GM18508 (cell line): Measurements from ENCODE around the gene PKP3.
"Not testable (repeated sequence)": the region's sequence is repeated elsewhere in the genome, so short reads cannot be mapped to it uniquely, and the experiment has no call there.

ENCODE experiments used
- ATAC-seq: cut with Tn5 transposase; IDR thresholded peaks from one replicate; pipeline ENCODE4 v1.9.1; 2021; ENCODE audit warnings: moderate number of reproducible peaks; ENCODE audit not compliant: insufficient read depth, unreplicated experiment

Gene PKP3

GRCh38 chr11:362642-363442 is 31.2 kb upstream of the PKP3 start:
- ATAC-seq, result no peak

- not testable (repeated sequence) for ATAC-seq
Observed at GRCh38 chr11:363443-363805, 30.6 kb upstream of the PKP3 start.

DNA sequence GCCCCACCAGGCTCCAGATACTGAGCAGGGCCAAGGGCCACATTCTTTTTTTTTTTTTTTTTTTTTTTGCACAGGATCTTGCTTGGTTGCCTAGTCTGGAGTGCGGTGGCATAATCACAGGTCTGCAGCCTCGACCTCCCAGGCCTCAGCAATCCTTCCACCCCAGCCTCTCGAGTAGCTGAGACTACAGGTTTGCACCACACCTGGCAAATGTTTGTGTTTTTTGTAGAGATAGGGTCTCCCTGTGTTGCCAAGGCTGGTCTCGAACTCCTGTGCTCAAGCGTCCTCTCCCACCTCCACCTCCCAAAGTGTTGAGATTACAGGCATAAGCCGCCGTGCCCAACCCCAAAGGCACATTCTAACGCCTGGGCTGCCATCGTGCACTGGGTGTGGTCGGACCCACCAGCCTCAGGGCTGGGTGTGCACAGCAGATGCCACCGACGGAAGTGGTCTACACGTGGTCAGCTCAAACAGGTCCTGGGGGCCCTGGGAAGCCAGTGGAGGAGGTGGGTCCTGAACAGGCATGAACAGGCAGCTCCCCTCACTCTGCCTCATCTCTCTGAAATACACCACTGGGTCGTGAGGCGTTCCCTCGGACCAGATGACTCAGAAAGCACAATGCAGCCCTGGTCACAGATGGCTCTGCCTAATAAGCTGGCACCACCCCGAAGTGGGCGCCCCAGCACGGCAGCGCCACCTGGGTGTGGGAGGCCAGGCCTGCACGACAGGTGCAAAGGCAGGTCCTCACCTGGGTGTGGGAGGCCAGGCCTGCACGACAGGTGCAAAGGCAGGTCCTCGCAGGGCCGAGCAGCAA is 29.9 kb upstream of the PKP3 start:
- no peak for ATAC-seq

GRCh38 chr11:364991-365725 is 28.9 kb upstream of the PKP3 start:
- no peak for ATAC-seq

GRCh38 chr11:365831-366230 is 28.2 kb upstream of the PKP3 start:
- ATAC-seq, result no peak

DNA sequence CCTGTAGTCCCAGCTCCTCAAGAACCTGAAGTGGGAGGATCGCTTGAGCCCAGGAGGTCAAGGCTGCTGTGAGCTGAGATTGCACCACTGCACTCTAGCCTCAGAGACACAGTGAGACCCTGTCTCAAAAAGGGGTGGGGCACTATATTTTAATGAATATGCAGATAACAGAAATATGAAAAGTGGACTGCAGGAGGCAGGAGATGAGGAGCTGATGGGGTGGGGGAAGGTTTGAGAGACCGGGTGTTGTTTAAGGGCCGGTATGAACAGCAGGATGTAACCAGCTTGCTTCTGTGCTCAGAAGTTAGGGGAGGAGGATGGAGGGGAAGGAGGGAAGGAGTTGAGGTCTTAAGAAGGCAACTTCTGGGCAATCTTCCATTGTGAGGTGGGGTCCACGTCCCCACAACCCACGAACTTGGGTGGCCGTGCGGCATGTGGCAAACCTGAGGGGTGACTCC is 26.0 kb upstream of the PKP3 start:
- ATAC-seq, result no peak

DNA sequence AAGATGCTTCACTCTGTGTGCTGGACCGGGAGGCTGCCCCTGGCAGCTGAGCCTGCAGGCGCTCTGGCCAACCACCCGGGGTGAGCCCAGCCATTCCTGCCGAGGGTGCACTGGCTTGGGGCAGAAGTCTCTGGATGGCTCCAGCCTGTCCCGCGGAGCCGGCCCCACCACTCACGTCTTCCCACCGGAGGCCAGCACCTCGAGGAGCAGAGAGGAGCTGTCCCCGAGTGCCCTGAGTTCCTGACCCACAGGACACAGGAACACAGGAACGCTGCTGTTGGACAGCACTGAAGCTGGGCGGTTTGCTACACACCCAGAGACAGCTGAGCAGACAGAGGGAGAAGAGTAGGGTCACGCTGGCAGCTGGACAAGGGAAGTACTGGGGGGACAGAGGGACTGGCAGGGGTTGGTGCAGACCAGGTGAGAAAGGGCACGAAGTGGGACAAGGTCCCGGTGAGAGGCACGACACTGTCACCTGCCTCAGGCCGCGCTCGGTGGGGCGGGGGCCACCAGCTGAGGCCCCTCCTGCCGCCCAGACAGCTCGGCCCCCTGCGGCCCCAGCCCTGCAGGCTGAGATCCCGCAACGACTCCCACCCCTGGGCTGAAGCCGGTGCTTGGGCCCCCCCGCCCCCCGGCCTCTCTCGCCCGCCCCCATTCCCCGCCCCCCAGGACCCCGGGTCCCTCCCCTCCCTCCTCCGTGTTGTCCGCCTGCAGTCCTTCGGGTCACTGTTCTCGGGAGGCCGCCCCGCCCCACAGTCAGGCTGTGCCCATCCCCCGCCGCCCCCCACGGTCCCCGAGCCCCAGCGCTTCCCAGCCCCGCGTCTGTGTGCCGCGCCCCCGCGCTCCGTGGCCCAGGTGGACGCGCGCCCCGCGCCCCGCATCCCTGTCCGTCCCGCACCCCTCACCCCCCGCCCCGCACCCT is 25.3 kb upstream of the PKP3 start:
- no peak for ATAC-seq

GRCh38 chr11:369336-370018 is 24.5 kb upstream of the PKP3 start, which contains the start of gene B4GALNT4:
TSS of gene B4GALNT4 (plus strand) at chr11:369499. CDS start at chr11:369804, 305 bp downstream.
- ATAC-seq, result no peak

- ATAC-seq, result no peak
Observed at GRCh38 chr11:370070-370941, 23.7 kb upstream of the PKP3 start.

GRCh38 chr11:371051-371450 is 23.0 kb upstream of the PKP3 start:
- ATAC-seq, result no peak

- no peak for ATAC-seq
Observed at GRCh38 chr11:371716-372590, 22.1 kb upstream of the PKP3 start.

DNA sequence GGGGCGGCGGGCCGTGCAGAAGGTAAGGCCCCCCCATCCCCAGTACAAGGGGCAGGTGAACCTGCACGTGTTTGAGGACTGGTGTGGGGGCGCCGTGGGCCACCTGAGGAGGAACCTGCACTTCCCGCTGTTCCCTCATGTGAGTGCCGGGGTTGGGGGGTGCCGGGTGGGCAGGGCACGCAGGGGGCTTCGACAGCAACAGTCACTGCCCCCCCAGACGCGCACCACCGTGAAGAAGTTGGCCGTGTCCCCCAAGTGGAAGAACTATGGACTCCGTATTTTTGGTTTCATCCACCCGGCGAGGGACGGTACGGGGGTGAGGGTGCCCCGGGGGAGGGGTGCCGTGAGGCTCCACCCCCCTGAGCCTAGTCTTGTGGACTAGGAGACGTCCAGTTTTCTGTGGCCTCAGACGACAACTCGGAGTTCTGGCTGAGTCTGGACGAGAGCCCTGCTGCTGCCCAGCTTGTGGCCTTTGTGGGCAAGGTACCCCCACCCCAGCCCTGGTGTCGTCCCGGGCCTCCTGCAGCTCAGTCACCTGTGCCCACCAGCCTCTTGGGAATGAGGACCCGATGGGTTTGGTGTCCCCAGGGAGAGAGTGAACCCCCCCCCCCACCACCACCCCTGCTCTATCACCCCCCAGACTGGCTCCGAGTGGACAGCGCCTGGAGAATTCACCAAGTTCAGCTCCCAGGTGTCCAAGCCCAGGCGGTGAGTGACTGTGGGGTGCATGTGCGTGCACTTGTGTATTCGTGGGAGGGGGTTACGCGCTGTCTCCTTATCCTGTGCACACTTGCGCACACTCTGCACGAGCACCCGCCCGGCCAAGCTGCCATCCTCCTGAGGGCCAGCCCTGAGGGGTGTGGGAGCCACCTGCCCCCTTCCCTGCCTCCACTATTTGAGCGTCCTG is 20.9 kb upstream of the PKP3 start:
- no peak for ATAC-seq

DNA sequence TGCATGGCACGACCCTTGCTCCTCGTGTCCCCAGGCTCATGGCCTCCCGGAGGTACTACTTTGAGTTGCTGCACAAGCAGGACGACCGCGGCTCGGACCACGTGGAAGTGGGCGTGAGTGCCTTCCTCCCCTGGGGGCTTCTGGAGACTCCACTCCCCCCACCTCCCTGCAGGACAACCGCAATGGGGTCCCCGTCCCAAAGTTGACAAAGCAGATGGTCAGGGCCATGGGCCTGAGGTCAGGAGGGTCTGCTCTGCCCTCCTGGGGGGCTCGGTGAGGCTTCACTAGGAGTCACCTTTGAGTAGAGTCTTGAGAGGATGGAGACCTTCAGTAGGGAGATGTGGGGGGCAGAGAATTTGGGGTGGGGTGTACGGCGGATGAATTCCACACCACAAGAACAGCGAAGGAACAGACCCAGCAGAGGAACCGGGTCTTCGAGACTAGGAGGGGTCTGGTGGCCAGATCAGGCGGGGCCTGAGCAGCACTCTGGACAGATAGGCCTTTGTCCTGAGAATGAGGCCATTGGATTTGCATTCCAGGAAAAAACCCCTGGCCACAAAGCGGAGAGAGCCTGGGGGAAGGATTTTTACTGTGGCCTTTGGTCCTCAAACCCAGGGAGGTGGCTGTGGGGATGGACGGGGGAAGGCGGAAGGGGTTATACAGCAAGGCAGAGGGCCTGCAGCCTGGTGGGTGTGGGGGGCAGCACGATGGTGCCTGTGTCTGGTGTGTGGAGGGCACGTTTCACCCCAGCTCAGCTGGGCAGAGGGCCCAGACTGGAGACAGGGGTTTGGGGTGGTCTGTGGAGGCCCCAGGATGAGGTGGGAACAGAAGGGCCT is 20.1 kb upstream of the PKP3 start:
- ATAC-seq, result no peak

DNA sequence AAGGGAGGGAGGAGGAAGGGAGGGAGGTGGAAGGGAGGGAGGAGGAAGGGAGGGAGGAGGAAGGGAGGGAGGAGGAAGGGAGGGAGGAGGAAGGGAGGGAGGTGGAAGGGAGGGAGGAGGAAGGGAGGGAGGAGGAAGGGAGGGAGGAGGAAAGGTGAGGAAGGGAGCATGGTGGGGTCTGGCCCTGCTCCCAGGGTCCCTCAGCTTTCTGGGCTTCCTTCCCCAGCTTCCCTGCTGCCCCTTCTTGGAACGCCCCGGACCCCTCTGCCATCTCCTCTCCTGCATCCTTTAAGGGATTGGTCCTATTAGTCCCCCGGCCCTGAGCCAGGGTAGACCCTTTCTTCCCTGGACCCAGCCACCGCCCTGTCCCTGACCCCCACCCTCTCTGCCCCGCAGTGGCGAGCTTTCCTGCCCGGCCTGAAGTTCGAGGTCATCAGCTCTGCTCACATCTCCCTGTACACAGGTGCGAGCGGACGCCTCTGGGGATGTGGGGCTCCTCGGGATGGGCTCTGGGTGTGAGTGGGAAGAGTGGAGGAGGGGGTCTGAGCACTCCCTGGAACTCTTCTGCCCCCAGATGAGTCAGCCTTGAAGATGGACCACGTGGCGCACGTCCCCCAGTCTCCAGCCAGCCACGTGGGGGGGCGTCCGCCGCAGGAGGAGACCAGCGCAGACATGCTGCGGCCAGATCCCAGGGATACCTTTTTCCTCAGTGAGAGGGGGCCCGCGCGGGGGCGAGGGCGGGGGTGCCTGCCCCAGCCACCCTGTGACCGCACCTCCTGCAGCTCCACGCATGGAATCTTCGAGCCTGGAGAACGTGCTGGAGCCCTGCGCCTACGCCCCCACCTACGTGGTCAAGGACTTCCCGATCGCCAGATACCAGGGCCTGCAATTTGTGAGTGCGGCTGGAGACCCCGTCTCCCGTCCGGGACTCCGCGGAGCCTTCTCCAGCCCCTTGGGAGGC is 18.7 kb upstream of the PKP3 start:
- ATAC-seq, result no peak
